Measurements from ENCODE around the gene EVA1C. TPM values are rescaled to one million over a fixed set of nuclear protein-coding genes. Genes with fewer than 3 reads are reported as not detected.

The EVA1C gene
- total and polyA plus RNA-seq, 9 of the 15 experiments (the other 6 are each of a cell fraction or from before 2014, with no cell fraction given), result 0.22 TPM; not detected in 8

DNA sequence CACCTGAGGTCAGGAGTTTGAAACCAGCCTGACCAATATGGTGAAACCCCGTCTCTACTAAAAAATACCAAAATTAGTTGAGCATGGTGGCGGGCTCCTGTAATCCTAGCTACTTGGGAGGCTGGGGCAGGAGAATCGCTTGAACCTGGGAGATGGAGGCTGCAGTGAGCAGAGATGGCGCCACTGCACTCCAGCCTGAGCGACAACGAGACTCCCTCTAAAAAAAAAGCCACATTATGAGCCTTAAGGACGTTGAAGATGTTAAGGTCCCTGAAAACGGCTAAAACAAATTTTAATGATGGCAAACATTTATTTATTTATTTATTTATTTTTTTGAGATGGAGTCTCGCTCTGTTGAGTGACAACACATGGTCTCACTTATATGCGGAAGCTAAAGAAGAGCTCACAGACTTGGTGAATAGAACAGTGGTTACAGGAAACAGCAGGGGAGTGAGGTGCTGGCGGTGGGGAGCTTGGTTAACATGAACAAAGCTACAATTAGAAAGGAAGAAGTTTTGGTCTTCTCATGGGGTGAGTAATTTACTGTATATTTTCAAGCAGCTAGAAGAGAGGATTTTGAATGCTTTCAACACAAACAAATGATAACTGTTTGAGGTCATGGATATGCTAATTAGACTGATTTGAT, 125.8 kb downstream of the EVA1C start:
- no peak overlapping the region for H3K4me3 ChIP-seq
- H3K27ac ChIP-seq (ENCODE audit: extremely low read depth, low read depth, low read length), result no peak overlapping the region
- no peaks in the 10 kb centered on the region for H3K9me3 ChIP-seq (replicated peaks; ENCODE audit: control insufficient read depth, insufficient read depth, low read depth, low read length)
- in situ Hi-C loops (cut with MboI) (no loop called here), intact Hi-C loops (cut with micrococcal nuclease) (no loop called here)
- ATAC-seq (0 out of 3 replicates have a peak, but pooled peaks have one; percentile 29), DNase-seq (ENCODE audit: extremely low read depth in 1 of 4, low spot score in 3 of 4) (no peak), FAIRE-seq (no peak)
- no TSS peak for BruUV-seq (replicated peaks)
- H3K4me1 ChIP-seq (replicated peaks in 1 of 2; ENCODE audit: control insufficient read depth in 2 of 2, insufficient read depth in 2 of 2, low read length in 2 of 2), result no peaks in the 10 kb centered on the region; a peak in 2 of 5 replicates
- WGBS (ENCODE audit: insufficient coverage, low coverage, missing lambda C conversion rate), result 30% methylated on average over 11 of the region's 11 CpGs
- H3K4me2 ChIP-seq (ENCODE audit: insufficient read depth, low read length), result no peak overlapping the region
- CTCF ChIA-PET (ENCODE audit: low intra/inter-chr PET ratio), result no interaction called here
- H3K9me1 ChIP-seq (ENCODE audit: control insufficient read depth, insufficient read depth, low read length), result no peaks in the 10 kb centered on the region
- POLR2A ChIA-PET, result interaction anchor here (0.9 to 2.2 kb wide), 7 partner anchors 9 to 31 kb away, joined by 3 to 9 read pairs (median 4); no protein-coding TSS in a partner anchor
- TF ChIP-seq, protein P1, sequence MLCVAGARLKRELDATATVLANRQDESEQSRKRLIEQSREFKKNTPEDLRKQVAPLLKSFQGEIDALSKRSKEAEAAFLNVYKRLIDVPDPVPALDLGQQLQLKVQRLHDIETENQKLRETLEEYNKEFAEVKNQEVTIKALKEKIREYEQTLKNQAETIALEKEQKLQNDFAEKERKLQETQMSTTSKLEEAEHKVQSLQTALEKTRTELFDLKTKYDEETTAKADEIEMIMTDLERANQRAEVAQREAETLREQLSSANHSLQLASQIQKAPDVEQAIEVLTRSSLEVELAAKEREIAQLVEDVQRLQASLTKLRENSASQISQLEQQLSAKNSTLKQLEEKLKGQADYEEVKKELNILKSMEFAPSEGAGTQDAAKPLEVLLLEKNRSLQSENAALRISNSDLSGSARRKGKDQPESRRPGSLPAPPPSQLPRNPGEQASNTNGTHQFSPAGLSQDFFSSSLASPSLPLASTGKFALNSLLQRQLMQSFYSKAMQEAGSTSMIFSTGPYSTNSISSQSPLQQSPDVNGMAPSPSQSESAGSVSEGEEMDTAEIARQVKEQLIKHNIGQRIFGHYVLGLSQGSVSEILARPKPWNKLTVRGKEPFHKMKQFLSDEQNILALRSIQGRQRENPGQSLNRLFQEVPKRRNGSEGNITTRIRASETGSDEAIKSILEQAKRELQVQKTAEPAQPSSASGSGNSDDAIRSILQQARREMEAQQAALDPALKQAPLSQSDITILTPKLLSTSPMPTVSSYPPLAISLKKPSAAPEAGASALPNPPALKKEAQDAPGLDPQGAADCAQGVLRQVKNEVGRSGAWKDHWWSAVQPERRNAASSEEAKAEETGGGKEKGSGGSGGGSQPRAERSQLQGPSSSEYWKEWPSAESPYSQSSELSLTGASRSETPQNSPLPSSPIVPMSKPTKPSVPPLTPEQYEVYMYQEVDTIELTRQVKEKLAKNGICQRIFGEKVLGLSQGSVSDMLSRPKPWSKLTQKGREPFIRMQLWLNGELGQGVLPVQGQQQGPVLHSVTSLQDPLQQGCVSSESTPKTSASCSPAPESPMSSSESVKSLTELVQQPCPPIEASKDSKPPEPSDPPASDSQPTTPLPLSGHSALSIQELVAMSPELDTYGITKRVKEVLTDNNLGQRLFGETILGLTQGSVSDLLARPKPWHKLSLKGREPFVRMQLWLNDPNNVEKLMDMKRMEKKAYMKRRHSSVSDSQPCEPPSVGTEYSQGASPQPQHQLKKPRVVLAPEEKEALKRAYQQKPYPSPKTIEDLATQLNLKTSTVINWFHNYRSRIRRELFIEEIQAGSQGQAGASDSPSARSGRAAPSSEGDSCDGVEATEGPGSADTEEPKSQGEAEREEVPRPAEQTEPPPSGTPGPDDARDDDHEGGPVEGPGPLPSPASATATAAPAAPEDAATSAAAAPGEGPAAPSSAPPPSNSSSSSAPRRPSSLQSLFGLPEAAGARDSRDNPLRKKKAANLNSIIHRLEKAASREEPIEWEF (CRISPR knock-in tag; IDR thresholded peaks at IDR 0.05), result no peak
- TF ChIP-seq ZSCAN32 (CRISPR knock-in tag; IDR thresholded peaks at IDR 0.05) (no peak), SRF (CRISPR knock-in tag; IDR thresholded peaks at IDR 0.05) (no peak), MAFK (IDR thresholded peaks at IDR 0.05; ENCODE audit: low read length) (no peak), MCM7 (IDR thresholded peaks at IDR 0.05) (no peak), ZFP30 (CRISPR knock-in tag; IDR thresholded peaks at IDR 0.05; ENCODE audit: borderline replicate concordance) (no peak), MCM5 (IDR thresholded peaks at IDR 0.05; ENCODE audit: low read depth) (no peak), KAT2B (IDR thresholded peaks at IDR 0.05; ENCODE audit: low read depth, low read length) (no peak), MAFG (tag; conservative IDR thresholded peaks at IDR 0.05) (no peak)
- peak overlapping the region; percentile 57 for H2AFZ ChIP-seq (ENCODE audit: low read depth, low read length)
- H3K79me2 ChIP-seq (ENCODE audit: control insufficient read depth, insufficient read depth, low read length), result no peaks in the 10 kb centered on the region
- no peak overlapping the region for H3K9ac ChIP-seq (ENCODE audit: insufficient read depth in 1 of 2, low read depth in 2 of 2, low read length in 2 of 2)
- H3K36me3 ChIP-seq (ENCODE audit: control insufficient read depth, insufficient read depth, low read length), result no peaks in the 10 kb centered on the region
- H3K27me3 ChIP-seq (ENCODE audit: control insufficient read depth in 2 of 2, insufficient read depth in 2 of 2, low read length in 2 of 2), result peaks cover 0 to 6% of the 10 kb centered on the region in 2 experiments; a peak in 3 of 5 replicates
- H4K20me1 ChIP-seq (replicated peaks; ENCODE audit: control insufficient read depth, insufficient read depth, low read length), result no peaks in the 10 kb centered on the region
